Measurements from ENCODE around the gene CCDC194.
"Not testable (repeated sequence)": the region's sequence is repeated elsewhere in the genome, so short reads cannot be mapped to it uniquely, and the experiment has no call there.

Gene CCDC194

GRCh38 chr19:17370026-17370587, 23.9 kb downstream of the CCDC194 start:
- no peak for DNase-seq (ENCODE audit: low read depth)

DNA sequence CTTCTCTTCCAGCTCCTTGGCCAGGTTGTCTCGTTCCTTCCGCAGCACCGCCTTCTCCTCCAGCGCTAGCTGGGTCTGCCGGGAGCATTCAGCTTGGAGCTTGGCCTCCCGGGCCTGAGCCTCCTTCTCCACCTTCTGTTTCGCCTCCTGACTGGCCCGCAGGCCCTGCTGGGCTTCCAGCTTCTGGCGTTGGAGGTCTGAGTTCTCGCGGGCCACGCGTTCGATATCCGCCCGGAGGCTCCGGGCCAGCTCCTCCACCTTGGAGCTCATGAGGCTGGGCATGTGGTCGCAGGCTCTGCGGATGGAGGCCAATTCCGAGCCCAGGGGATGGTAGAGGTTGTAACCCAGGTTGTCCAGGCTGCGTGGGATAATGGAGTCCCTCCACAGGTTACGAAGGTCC, 28.6 kb downstream of the CCDC194 start:
- DNase-seq (ENCODE audit: low read depth) = no peak

GRCh38 chr19:17363852-17364605, 30.0 kb downstream of the CCDC194 start:
- DNase-seq (ENCODE audit: low read depth) = not testable (repeated sequence)

GRCh38 chr19:17359905-17360800, 33.8 kb downstream of the CCDC194 start:
- DNase-seq (ENCODE audit: low read depth) = no peak

GRCh38 chr19:17358395-17358794, 35.6 kb downstream of the CCDC194 start:
- no peak for DNase-seq (ENCODE audit: low read depth)

GRCh38 chr19:17357724-17358123, 36.3 kb downstream of the CCDC194 start:
- DNase-seq (ENCODE audit: low read depth) = no peak

- no peak for DNase-seq (ENCODE audit: low read depth)
Measured at GRCh38 chr19:17357078-17357666, 36.8 kb downstream of the CCDC194 start.

DNA sequence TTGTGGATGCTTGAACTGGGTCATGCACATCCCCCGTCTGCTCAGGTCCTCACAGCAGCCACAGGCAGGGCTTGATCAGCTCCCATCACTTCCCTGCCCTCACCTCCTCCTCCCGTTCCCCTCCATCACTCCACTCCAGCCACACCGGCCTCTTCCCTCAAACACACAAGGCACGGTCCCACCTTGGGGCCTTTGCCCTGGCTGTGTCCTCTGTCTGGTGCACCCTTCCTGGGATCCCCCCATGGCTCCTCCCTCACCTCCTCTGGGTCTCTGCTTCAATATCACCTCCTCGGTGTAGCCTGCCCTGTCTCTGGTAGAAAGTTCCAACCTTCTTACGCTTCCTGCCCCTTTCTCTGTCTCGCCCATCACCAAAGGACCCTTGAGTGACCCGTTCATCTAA, 40.6 kb downstream of the CCDC194 start:
- no peak for DNase-seq (ENCODE audit: low read depth)

DNA sequence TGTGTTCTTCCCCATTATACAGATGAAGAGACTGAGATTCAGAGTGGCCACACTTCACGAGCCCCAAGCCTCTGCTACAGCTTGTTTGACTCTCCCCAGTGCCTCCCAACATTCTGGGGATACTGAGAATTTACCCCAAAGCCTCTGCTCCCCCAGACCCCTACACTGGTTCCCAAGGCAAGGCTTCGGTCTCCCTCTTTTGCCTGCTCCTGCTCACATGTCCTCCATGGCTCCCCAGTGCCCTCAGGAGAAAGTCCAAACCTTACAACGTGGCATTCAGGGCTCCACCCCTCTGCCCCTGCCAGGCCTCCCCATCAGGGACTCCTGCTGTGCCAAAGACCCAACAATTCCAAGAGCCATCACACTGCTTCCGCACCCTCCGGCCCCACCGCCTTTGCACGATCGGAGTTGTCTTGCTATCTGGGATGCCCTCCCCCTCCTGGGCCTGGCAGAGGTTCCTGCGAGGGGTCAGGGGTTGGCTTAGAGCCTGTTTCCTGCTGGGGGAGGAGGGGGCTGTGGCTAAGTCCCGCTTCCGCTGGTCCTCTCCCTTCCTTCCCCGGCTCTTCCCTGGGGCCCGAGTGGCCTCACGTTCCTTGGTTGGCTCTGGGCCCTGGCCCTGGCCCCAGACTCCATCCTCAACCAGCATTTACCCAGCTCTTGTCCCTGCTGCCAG, 41.3 kb downstream of the CCDC194 start:
- no peak for DNase-seq (ENCODE audit: low read depth)

- no peak for DNase-seq (ENCODE audit: low read depth)
Measured at GRCh38 chr19:17351815-17352435, 42.1 kb downstream of the CCDC194 start.

- no peak for DNase-seq (ENCODE audit: low read depth)
Measured at GRCh38 chr19:17348700-17349099, 45.3 kb downstream of the CCDC194 start.

DNA sequence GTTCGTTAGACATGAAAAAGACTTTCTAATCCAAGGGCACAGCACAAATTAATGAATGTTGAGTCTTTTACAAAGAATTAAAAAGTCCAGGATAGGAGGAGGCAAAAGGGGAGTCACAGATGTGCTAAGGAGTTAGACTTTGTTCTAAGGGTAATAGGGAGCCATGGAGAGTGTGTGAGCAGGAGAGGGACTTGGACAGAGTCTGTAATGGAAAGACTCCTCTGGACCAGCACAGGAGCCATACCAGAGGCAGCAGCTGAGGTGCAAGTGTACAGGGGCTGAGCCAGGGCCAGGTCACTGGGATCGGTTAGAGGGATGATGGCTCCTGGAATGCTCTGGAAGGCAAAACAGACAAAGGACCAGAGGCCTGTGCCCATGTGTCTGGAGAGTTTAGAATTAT, 46.1 kb downstream of the CCDC194 start:
- no peak for DNase-seq (ENCODE audit: low read depth)

DNA sequence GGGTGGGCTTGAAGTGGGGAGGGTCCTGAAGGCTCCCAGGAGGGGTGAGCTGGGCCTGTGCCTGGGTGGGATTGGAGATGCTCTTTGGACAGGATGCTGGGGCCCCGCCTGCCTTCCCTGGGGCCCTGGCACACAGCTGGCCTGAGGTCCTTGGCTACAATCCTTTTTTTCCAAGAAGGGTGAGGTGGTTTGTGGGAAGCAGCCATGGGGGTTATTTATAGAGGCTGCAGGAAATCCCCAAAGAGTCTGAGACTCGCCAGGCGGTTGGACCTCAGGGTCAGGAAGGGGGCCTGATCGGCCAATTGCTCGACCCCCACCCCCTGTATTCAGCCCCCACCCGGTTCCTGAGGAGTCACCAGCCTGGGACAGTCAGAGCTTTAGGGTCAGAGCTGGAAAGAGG, 46.6 kb downstream of the CCDC194 start:
- no peak for DNase-seq (ENCODE audit: low read depth)

GRCh38 chr19:17346109-17346671, 47.8 kb downstream of the CCDC194 start:
- peak; percentile 78 for DNase-seq (ENCODE audit: low read depth)

DNA sequence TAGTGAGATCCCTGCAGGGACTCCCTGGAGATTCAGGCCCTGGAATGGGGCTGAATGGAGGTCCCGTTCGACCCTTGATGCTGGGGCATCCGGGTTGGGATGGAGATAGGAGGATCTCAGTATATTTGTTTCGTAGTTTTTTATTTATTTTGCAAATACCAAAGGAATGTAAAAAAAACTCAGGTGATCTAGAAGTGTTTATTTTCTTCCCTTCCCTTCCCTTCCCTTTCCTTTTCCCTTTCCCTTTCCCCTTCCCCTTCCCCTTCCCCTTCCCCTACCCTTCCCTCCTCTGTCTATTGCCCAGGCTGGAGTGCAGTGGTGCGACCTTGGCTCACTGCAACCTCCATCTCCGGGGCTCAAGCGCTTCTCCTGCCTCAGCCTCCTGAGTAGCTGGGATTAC, 52.2 kb downstream of the CCDC194 start:
- DNase-seq (ENCODE audit: low read depth) = no peak

DNA sequence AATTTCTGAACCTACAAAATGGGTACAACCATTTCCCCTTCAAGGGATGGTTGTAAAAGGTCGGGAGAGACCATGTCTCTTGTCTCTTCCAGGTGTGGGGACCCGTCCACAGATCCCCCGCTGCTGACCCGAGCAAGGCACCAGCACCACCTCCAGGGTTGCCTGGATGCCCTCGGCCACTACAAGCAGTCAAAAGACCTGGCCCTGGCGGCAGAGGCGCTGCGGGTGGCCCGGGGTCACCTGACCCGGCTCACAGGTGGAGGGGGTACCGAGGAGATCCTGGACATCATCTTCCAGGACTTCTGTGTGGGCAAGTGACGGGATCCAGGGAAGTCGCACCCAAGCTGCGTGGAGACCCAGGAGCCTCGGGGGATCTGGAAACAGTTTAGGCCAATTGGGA, 52.6 kb downstream of the CCDC194 start:
- DNase-seq (ENCODE audit: low read depth) = no peak

DNA sequence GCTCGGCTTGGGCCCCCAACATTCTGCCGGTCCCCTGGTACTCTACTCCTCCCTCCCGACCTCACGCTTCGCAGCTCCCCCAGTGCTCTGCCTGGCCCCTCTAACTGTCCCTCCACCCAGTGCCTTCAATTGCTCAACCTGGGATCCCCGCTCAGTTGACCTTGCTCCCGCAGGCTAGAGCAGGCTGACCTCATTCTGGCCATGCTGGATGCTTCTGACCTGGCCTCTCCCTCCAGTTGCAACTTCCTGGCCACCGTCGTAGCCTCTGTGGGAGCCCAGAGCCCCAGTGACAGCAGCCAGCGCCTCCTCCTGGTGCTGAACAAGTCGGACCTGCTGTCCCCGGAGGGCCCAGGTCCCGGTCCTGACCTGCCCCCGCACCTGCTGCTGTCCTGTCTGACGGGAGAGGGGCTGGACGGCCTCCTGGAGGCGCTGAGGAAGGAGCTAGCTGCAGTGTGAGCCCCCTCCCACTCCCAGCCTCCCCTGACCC, 53.1 kb downstream of the CCDC194 start:
- DNase-seq (ENCODE audit: low read depth) = no peak

Data from stimulated activated CD8-positive, alpha-beta memory T cell treated with anti-CD3 and anti-CD28 coated beads, Interleukin-15, amount 100 ng/mL, for 24 hours (primary cell).